Left ventricle myocardium inferior (tissue), 1 donor: ENCODE data around the gene ARMH4. TPM values are rescaled to one million over a fixed set of nuclear protein-coding genes. Genes with fewer than 3 reads are reported as not detected.

Experiments used
- DNase-seq: peaks from one replicate; pipeline ENCODE4 v3.0.0-alpha.2; 2020
- H3K27ac ChIP-seq: fragments of 200-600 bp; replicated peaks from 2 replicates; pipeline ENCODE4 v1.8.0; 2021
- H3K27me3 ChIP-seq: fragments of 200-600 bp; 2 replicates; pipeline ENCODE4 v1.8.0; 2021; ENCODE audit warnings: low read depth
- H3K36me3 ChIP-seq: fragments of 200-600 bp; 2 replicates; pipeline ENCODE4 v1.8.0; 2021
- H3K4me1 ChIP-seq: fragments of 200-600 bp; 2 replicates; pipeline ENCODE4 v1.8.0; 2021
- H3K4me3 ChIP-seq: fragments of 200-600 bp; 2 replicates; pipeline ENCODE4 v1.8.0; 2021; ENCODE audit warnings: mild to moderate bottlenecking, moderate library complexity
- H3K9me3 ChIP-seq: fragments of 200-600 bp; replicated peaks from 2 replicates; pipeline ENCODE4 v1.8.0; 2021
- intact Hi-C: fragments of 100-400 bp; cut with micrococcal nuclease; formaldehyde crosslinking; loops from one replicate; pipeline ENCODE4 v1.11.0; 2022
- total RNA-seq: library from RNA; stranded (reverse); fragmentation: NEBNext Ultra II Directional; extraction: Animal tissue kit (Norgen Biotek cat#: 25700); gene quantifications from one replicate; pipeline ENCODE4 v1.2.1, GENCODE V29; 2021
- TF ChIP-seq, protein P1 (sequence below): fragments of 200-600 bp; IDR thresholded peaks from 2 replicates; pipeline ENCODE4 v1.8.0; 2021; ENCODE audit warnings: antibody characterized with exemption, mild to moderate bottlenecking, borderline replicate concordance
- donor health status: DM: no; HTN: yes; CAD: no; lungs with severe emphysema.

ARMH4 gene
- total RNA-seq, 1 donor from 2014 or later = 7.3 TPM

DNA sequence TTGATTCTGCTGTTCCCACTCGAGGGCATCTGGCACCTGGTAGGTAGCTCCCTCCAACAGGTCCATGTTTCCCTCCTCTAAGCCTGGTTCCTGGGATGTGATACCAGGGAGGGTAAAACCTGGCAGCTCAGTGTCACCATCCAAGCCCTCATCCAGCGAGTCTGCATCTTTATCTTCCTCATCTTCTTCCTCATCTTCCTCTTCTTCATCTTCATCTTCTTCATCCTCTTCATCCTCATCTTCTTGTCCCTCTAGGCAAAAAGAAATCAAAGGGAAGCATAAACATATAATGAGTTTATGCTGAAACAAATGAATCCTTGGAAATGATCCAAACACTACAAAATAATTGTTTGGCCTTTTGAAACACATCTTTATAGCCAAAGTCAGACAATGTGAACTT lies 55.3 kb downstream of the ARMH4 start:
- Histone ChIP-seq H3K36me3 (no peaks in the 10 kb centered on the region), H3K4me1 (peaks cover 38% of the 10 kb centered on the region), H3K4me3 (no peak overlapping the region), H3K27me3 (no peaks in the 10 kb centered on the region), H3K9me3 (no peaks in the 10 kb centered on the region), H3K27ac (peak overlapping the region; percentile 90)
- no peak for DNase-seq
- TF ChIP-seq, protein P1, sequence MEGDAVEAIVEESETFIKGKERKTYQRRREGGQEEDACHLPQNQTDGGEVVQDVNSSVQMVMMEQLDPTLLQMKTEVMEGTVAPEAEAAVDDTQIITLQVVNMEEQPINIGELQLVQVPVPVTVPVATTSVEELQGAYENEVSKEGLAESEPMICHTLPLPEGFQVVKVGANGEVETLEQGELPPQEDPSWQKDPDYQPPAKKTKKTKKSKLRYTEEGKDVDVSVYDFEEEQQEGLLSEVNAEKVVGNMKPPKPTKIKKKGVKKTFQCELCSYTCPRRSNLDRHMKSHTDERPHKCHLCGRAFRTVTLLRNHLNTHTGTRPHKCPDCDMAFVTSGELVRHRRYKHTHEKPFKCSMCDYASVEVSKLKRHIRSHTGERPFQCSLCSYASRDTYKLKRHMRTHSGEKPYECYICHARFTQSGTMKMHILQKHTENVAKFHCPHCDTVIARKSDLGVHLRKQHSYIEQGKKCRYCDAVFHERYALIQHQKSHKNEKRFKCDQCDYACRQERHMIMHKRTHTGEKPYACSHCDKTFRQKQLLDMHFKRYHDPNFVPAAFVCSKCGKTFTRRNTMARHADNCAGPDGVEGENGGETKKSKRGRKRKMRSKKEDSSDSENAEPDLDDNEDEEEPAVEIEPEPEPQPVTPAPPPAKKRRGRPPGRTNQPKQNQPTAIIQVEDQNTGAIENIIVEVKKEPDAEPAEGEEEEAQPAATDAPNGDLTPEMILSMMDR = no peak
- intact Hi-C loops = no loop called here

DNA sequence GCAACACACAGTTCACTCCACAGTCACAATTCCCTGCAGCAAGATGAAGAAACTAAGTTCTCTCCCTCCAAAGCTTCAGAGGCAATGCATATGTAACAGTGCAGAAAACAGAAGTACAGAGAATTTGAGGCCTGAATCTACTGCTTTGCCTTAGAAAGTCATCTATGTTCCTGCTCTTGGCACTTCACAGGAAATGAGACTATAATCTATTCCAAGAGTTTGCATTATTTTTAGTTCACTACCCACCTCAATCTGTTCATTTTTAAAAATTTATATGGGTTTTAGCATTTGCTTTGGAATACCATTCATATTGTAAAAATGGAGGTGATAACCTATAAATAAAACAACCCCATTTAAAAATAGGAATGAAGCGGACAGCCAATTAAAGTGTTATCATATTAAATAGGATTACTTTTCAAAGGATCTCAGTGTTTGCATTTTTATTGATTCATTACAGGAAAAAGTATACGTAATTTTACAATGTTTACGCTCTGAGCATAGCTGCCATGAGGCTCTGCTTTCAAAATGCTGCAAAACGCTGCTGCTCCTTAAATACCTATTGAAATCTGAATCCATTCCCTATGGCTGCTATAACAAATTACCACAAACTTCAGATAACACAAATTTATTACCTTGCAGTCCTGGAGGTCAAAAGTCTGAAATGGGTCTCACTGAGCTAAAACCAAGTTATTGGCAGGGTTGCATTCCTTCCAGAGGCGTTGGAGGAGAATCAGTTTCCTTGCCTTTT lies 60.0 kb downstream of the ARMH4 start:
- no peaks in the 10 kb centered on the region for H3K36me3 ChIP-seq
- H3K27ac ChIP-seq = no peak overlapping the region
- no peaks in the 10 kb centered on the region for H3K27me3 ChIP-seq
- peaks cover 7% of the 10 kb centered on the region for H3K4me1 ChIP-seq
- no peak for DNase-seq
- intact Hi-C loops = no loop called here
- TF ChIP-seq, protein P1 = no peak
- no peak overlapping the region for H3K4me3 ChIP-seq
- H3K9me3 ChIP-seq = no peaks in the 10 kb centered on the region

DNA sequence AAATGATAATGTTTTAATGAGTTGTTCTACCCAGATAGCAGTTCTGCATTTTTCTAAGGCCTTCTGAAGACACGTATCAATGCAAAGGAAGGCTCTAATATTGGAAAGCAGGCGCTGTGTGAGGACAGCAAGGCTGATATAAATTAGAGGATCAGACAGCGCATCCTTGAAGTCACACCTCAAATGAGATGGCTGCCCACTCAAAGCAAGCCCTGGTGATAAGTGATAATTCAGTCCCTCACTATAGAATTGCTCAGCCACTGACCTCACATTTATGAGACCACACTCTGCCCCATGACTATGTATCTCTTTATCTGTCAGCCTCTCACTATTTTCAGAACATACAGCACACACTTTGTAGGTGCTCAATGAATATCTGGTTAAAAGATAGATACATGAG lies 62.4 kb downstream of the ARMH4 start:
- Histone ChIP-seq H3K27ac (no peak overlapping the region), H3K9me3 (no peaks in the 10 kb centered on the region), H3K4me3 (no peak overlapping the region), H3K4me1 (no peaks in the 10 kb centered on the region), H3K27me3 (no peaks in the 10 kb centered on the region), H3K36me3 (no peaks in the 10 kb centered on the region)
- TF ChIP-seq, protein P1 = no peak
- intact Hi-C loops = no loop called here
- no peak for DNase-seq

DNA sequence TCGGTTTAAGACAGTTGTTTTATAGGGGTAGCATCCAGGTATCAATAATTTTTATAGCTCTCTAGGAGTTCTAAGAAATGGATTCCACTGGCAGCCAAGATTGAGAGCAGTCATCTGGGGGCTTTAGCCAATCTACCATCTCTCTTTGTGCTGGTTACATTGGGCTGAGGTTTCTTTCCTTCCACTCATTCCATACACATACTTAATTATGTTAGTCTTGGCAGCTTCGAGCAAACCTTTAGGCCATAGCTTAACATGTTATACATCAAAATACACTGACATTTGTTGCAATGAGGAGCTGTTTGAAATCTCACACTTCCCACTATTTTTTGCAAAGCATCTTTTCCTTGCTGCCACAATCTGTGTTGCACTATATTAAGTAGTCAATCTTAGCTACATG lies 63.1 kb downstream of the ARMH4 start:
- Histone ChIP-seq H3K4me3 (no peak overlapping the region), H3K27ac (no peak overlapping the region), H3K27me3 (no peaks in the 10 kb centered on the region), H3K36me3 (no peaks in the 10 kb centered on the region), H3K9me3 (no peaks in the 10 kb centered on the region), H3K4me1 (no peaks in the 10 kb centered on the region)
- TF ChIP-seq, protein P1 = no peak
- DNase-seq = no peak
- intact Hi-C loops = no loop called here

DNA sequence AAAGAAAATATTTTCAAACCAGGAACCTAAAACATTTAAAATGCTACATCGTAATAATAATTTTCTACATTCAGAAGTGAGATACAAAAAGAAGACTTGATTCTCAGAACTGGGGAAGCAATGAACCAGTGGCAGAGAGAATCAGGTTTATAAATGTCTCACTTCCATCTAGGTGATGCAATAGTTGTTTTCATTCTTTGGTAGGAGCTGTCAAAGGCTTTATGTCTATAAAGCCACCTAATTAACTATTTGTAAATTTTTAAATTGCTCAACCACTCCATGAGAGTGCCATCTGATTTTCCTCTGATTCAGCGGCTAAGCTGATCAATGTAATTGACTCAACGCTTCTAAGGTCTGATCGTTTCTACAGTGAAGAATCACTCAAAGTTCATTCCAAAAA lies 66.1 kb downstream of the ARMH4 start:
- H3K36me3 ChIP-seq = no peaks in the 10 kb centered on the region
- H3K4me1 ChIP-seq = peaks cover 11% of the 10 kb centered on the region
- no peaks in the 10 kb centered on the region for H3K27me3 ChIP-seq
- intact Hi-C loops = no loop called here
- H3K27ac ChIP-seq = no peak overlapping the region
- no peak overlapping the region for H3K4me3 ChIP-seq
- TF ChIP-seq, protein P1 = no peak
- no peaks in the 10 kb centered on the region for H3K9me3 ChIP-seq
- no peak for DNase-seq
